ENCODE data around the gene DEXI. TPM values are rescaled to one million over a fixed set of nuclear protein-coding genes. Genes with fewer than 3 reads are reported as not detected.

DEXI gene
- total RNA-seq, 4 donors from 2014 or later: 36.2 to 76.4 (median 56.0) TPM

GRCh38 chr16:10988164-10988803, 46.0 kb upstream of the DEXI start:
- intact Hi-C loops (cut with DNase I; ENCODE audit: low total_unique reads): no loop called here
- Histone ChIP-seq H3K27me3 (no peaks in the 10 kb centered on the region), H3K36me3 (peaks cover 0 to 3% (median 0%) of the 10 kb centered on the region in 4 donors), H3K4me1 (peaks cover 0 to 4% (median 2%) of the 10 kb centered on the region in 4 donors), H3K4me3 (no peak overlapping the region), H3K27ac (no peak overlapping the region), H3K9me3 (no peaks in the 10 kb centered on the region)
- in situ Hi-C loops (cut with MboI; ENCODE audit: low pct_ligation_motif_present in 1 of 4, low pct_unique_long_range_greater_than_20kb in 1 of 4, low sequenced_read_pairs in 3 of 4): no loop called here
- 48% methylated on average over 2 to 7 of the region's 7 CpGs for WGBS, 2 donors (ENCODE audit: low coverage in 1 of 2)
- TF ChIP-seq EP300 (IDR thresholded peaks at IDR 0.05; ENCODE audit: low read depth) (no peak), POLR2AphosphoS5 (IDR thresholded peaks at IDR 0.05) (no peak), POLR2A (IDR thresholded peaks at IDR 0.05) (no peak)
- TF ChIP-seq, protein P1, sequence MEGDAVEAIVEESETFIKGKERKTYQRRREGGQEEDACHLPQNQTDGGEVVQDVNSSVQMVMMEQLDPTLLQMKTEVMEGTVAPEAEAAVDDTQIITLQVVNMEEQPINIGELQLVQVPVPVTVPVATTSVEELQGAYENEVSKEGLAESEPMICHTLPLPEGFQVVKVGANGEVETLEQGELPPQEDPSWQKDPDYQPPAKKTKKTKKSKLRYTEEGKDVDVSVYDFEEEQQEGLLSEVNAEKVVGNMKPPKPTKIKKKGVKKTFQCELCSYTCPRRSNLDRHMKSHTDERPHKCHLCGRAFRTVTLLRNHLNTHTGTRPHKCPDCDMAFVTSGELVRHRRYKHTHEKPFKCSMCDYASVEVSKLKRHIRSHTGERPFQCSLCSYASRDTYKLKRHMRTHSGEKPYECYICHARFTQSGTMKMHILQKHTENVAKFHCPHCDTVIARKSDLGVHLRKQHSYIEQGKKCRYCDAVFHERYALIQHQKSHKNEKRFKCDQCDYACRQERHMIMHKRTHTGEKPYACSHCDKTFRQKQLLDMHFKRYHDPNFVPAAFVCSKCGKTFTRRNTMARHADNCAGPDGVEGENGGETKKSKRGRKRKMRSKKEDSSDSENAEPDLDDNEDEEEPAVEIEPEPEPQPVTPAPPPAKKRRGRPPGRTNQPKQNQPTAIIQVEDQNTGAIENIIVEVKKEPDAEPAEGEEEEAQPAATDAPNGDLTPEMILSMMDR (IDR thresholded peaks at IDR 0.05): peak; percentile 12 to 33 (median 19)
- DNase-seq: no peak

DNA sequence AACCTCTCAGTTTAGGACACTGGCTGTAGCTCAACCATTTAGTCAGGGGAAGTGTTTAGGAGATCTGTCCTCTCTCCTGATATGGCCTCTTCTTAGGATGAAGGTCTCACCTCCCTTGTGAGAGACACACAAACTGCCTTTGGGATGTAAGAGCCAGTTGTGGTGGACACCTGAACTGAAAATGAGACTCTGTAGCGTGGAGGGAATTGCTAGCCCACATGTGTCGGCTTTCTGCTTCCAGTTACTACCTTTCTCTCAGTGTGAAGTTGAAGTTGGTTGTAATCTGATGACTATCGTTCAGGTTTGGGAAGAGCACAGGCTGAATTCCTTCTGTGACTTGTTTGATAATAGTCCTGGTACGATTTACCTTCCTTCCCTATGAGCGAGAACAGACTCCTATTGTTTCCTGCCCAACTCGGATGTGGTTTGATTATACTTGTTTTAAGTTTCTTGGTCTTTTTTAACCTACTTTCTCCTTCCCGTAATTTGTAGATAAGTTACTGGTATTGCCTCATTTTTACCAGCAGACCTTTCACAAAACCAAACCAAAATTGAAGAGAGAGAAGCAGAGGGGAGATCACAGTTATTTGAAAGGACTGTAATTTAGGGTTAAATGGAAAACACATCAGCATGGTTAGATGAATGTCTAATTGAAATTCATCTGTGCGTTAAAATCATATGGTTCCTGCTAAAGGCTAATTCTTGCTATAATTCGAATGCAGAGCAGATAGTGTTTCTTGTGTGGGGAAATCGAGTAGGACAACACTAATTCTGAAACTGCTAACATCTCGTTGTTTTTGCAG, 45.3 kb upstream of the DEXI start:
- Histone ChIP-seq H3K27ac (no peak overlapping the region), H3K27me3 (no peaks in the 10 kb centered on the region), H3K36me3 (peaks cover 0 to 6% (median 0%) of the 10 kb centered on the region in 4 donors), H3K9me3 (no peaks in the 10 kb centered on the region), H3K4me1 (peaks cover 0 to 4% (median 2%) of the 10 kb centered on the region in 4 donors), H3K4me3 (no peak overlapping the region)
- TF ChIP-seq POLR2A (IDR thresholded peaks at IDR 0.05): no peak
- no peak for TF ChIP-seq EP300 (IDR thresholded peaks at IDR 0.05; ENCODE audit: low read depth)
- no peak for TF ChIP-seq POLR2AphosphoS5 (IDR thresholded peaks at IDR 0.05)
- TF ChIP-seq, protein P1 (IDR thresholded peaks at IDR 0.05): no peak
- intact Hi-C loops (cut with DNase I; ENCODE audit: low total_unique reads): no loop called here
- DNase-seq: no peak
- in situ Hi-C loops (cut with MboI; ENCODE audit: low pct_ligation_motif_present in 1 of 4, low pct_unique_long_range_greater_than_20kb in 1 of 4, low sequenced_read_pairs in 3 of 4): no loop called here
- 65 to 68% methylated on average over 9 to 11 of the region's 11 CpGs for WGBS, 2 donors (ENCODE audit: low coverage in 1 of 2)

- no peak for DNase-seq
- intact Hi-C loops (cut with DNase I; ENCODE audit: low total_unique reads) (no loop called here), in situ Hi-C loops (cut with MboI; ENCODE audit: low pct_ligation_motif_present in 1 of 4, low pct_unique_long_range_greater_than_20kb in 1 of 4, low sequenced_read_pairs in 3 of 4) (no loop called here)
- H3K4me1 ChIP-seq: peaks cover 0 to 7% (median 4%) of the 10 kb centered on the region in 4 donors
- H3K4me3 ChIP-seq: no peak overlapping the region
- H3K27me3 ChIP-seq: no peaks in the 10 kb centered on the region
- TF ChIP-seq EP300 (IDR thresholded peaks at IDR 0.05; ENCODE audit: low read depth) (no peak), POLR2AphosphoS5 (IDR thresholded peaks at IDR 0.05) (no peak), POLR2A (IDR thresholded peaks at IDR 0.05) (no peak)
- TF ChIP-seq, protein P1 (IDR thresholded peaks at IDR 0.05): no peak
- no peaks in the 10 kb centered on the region for H3K9me3 ChIP-seq
- H3K36me3 ChIP-seq: peaks cover 0 to 6% (median 0%) of the 10 kb centered on the region in 4 donors
- WGBS, 2 donors (ENCODE audit: low coverage in 1 of 2): 77% methylated on average over 6 of the region's 6 CpGs; no CpG with 5 or more reads in 1 of the 2 donors
- no peak overlapping the region for H3K27ac ChIP-seq
These were observed 42.2 kb upstream of the DEXI start for GRCh38 chr16:10984509-10984908.

GRCh38 chr16:10983159-10983558, 40.9 kb upstream of the DEXI start:
- peaks cover 0 to 6% (median 0%) of the 10 kb centered on the region in 4 donors for H3K36me3 ChIP-seq
- intact Hi-C loops (cut with DNase I; ENCODE audit: low total_unique reads): no loop called here
- no peaks in the 10 kb centered on the region for H3K9me3 ChIP-seq
- TF ChIP-seq POLR2A (IDR thresholded peaks at IDR 0.05): no peak
- TF ChIP-seq, protein P1 (IDR thresholded peaks at IDR 0.05): peak in 1 of 5 experiments; percentile 13
- TF ChIP-seq POLR2AphosphoS5 (IDR thresholded peaks at IDR 0.05): no peak
- H3K4me1 ChIP-seq: peaks cover 0 to 10% (median 6%) of the 10 kb centered on the region in 4 donors
- WGBS, 2 donors (ENCODE audit: low coverage in 1 of 2): 84 to 100% methylated on average over 3 to 8 of the region's 8 CpGs
- H3K27ac ChIP-seq: no peak overlapping the region
- in situ Hi-C loops (cut with MboI; ENCODE audit: low pct_ligation_motif_present in 1 of 4, low pct_unique_long_range_greater_than_20kb in 1 of 4, low sequenced_read_pairs in 3 of 4): no loop called here
- peak; percentile 31 for DNase-seq
- no peaks in the 10 kb centered on the region for H3K27me3 ChIP-seq
- H3K4me3 ChIP-seq: no peak overlapping the region
